Gastroesophageal sphincter (tissue), 3 donors: ENCODE data around the gene TSPAN4.

ENCODE experiments used
- POLR2A ChIP-seq, 2 donors: fragments of 450-650 bp; IDR thresholded peaks; one replicate each; pipeline ENCODE4 v1.6.1; 2017; ENCODE audit warnings: antibody characterized with exemption in 2 of 2, mild to moderate bottlenecking in 2 of 2, moderate library complexity in 1 of 2
- POLR2AphosphoS5 ChIP-seq: sonication (generic); formaldehyde crosslinking; IDR thresholded peaks from one replicate; pipeline ENCODE4 v1.6.1; 2017; ENCODE audit warnings: antibody characterized with exemption
- TF ChIP-seq, protein P1 (sequence below), 4 experiments: fragments of 200-600 bp in 2 of 4; fragments of 450-650 bp in 2 of 4; sonication (generic) in 1 of 4; IDR thresholded peaks; one replicate each; pipeline ENCODE4 v1.5.1; 2017 to 2019; ENCODE audit warnings: antibody characterized with exemption in 4 of 4, mild to moderate bottlenecking in 2 of 4, moderate library complexity in 2 of 4

DNA sequence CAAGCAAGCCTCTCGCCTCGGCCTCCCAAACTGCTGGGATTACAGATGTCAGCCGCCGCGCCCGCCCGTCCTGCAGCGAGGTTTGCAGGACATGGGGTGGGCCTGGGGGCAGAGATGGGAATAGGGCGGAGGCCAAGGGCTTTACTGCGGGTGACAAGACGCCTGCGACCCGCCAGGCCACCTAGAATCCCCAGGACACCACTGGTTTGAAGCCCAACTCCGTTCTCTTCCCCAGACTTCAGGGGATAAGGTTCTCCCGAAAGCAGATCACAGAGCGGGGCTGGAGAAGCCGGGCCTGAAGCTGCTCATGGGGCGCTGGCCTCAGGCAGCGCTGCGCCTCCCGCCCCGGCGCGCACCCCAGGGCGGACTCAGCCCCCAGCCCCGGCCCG, 677 bp upstream of the TSPAN4 start:
- TF ChIP-seq POLR2AphosphoS5 (no peak), POLR2A (IDR thresholded peaks at IDR 0.05) (no peak)
- TF ChIP-seq, protein P1, sequence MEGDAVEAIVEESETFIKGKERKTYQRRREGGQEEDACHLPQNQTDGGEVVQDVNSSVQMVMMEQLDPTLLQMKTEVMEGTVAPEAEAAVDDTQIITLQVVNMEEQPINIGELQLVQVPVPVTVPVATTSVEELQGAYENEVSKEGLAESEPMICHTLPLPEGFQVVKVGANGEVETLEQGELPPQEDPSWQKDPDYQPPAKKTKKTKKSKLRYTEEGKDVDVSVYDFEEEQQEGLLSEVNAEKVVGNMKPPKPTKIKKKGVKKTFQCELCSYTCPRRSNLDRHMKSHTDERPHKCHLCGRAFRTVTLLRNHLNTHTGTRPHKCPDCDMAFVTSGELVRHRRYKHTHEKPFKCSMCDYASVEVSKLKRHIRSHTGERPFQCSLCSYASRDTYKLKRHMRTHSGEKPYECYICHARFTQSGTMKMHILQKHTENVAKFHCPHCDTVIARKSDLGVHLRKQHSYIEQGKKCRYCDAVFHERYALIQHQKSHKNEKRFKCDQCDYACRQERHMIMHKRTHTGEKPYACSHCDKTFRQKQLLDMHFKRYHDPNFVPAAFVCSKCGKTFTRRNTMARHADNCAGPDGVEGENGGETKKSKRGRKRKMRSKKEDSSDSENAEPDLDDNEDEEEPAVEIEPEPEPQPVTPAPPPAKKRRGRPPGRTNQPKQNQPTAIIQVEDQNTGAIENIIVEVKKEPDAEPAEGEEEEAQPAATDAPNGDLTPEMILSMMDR (IDR thresholded peaks at IDR 0.05), result no peak
